Measurements from ENCODE around the gene CSNK1D.

CSNK1D gene

DNA sequence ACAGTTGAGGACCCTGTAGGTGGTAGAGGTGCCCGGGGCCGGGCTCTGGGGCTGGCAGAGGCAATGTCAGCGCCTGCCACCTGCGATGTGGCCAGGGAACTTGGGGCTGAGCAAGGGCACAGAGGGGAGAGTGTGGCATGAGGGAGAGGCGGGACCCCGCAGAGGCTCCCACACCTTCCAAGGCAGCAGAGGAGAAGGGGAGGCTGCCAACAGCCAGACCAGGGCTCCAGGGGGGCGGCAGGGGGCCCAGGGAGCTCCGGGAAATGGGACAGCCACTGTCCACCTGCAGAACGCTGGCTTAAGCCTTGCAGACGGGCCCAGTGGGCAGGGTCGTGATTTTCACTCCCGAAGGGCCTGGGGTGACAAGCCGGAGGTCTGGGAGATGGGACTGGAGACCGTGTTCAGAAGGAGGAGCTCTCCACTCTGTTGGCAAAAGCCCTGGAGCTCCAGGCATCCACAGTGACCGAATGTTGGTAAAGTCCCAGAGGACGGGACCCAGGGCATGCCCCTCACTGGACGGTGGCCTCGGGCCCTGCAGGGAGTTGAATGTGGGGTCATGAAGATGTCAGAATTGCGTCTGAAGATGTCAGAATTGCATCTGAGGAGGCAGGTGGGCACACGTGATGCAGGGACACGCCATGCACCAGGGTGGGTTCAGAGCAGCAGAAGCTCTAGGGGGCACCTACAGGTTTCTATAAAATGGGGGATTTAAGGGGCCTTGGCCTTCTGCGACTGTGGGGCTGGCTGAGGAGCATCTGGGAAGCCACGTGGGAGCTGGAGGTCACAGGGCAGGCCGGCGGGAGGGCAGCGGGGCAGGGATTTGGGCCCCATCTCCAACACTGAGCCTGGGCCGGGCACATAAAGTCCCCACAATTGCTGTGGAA, 25.3 kb upstream of the CSNK1D start:
- peak overlapping the region; percentile 20 for H3K4me3 ChIP-seq (ENCODE audit: low read depth, low read length)
- in situ Hi-C loops (cut with HindIII; ENCODE audit: low sequenced_read_pairs): no loop called here
- no peak for DNase-seq (ENCODE audit: low read depth, low spot score)
- TF ChIP-seq, protein P1, sequence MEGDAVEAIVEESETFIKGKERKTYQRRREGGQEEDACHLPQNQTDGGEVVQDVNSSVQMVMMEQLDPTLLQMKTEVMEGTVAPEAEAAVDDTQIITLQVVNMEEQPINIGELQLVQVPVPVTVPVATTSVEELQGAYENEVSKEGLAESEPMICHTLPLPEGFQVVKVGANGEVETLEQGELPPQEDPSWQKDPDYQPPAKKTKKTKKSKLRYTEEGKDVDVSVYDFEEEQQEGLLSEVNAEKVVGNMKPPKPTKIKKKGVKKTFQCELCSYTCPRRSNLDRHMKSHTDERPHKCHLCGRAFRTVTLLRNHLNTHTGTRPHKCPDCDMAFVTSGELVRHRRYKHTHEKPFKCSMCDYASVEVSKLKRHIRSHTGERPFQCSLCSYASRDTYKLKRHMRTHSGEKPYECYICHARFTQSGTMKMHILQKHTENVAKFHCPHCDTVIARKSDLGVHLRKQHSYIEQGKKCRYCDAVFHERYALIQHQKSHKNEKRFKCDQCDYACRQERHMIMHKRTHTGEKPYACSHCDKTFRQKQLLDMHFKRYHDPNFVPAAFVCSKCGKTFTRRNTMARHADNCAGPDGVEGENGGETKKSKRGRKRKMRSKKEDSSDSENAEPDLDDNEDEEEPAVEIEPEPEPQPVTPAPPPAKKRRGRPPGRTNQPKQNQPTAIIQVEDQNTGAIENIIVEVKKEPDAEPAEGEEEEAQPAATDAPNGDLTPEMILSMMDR (IDR thresholded peaks at IDR 0.05; ENCODE audit: low read depth, low read length): no peak

DNA sequence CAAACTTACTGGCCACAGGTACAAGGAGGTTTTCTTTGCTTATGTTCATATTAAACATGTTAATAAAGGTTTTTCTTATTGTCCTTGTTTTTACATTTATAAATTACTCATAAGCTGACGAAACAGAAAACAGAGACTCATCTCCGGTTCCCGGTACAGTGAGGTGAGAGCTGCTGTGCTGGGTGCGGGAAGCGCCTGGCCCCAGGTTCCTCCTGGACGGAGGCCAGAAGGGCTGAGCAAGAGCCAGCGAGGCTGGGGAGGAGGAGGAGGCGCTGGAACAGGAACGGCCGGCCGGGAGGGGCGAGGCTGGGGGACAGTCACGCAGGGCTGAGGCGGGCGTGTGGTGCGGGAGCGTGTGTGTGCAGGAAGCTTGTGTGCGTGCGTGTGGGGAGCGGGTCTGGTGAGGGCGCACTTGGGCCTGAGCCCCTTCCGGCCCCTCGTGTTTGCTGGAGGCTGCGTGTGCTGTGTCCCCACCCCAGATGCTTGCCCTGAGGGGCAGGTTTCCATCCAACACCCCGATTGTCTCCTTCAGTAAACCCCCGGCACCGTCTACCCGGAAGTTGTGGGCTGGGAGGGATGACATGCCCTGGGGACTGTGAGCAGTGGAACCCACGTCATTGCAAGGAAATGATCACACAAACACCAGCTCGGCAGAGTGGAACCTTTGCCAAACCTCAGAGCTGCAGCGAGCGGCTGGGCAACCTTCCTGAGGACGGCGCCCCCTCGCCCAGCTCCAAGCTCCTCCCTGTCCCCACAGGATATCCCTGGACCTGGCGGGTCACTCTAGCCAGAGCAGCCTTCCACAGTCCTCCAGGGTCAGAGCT, 24.4 kb upstream of the CSNK1D start:
- TF ChIP-seq, protein P1 (IDR thresholded peaks at IDR 0.05; ENCODE audit: low read depth, low read length): no peak
- H3K4me3 ChIP-seq (ENCODE audit: low read depth, low read length): peak overlapping the region; percentile 46
- in situ Hi-C loops (cut with HindIII; ENCODE audit: low sequenced_read_pairs): no loop called here
- DNase-seq (ENCODE audit: low read depth, low spot score): peak; percentile 94

DNA sequence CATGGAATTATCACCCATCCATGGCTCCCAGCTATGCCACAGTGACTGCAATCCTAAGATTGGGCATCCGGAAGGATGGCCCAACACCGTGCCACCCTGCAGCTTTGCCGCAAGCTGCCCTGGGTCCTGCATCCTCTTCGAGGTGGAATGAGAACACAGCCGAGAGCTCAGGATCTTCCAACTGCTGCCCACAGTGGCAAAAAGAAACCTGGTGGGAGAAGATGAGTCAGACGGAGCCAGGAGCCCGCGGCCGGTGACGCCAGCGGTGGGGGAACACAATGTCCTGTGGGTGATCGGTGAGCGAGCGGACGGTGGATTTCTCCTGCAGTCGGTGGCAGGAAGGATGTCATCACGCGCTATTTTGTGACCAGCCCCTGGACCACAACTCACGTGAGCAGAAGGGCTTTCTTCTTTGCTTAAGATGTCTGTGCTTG, 23.8 kb upstream of the CSNK1D start:
- DNase-seq (ENCODE audit: low read depth, low spot score): peak; percentile 96
- peak overlapping the region; percentile 46 for H3K4me3 ChIP-seq (ENCODE audit: low read depth, low read length)
- TF ChIP-seq, protein P1 (IDR thresholded peaks at IDR 0.05; ENCODE audit: low read depth, low read length): no peak
- in situ Hi-C loops (cut with HindIII; ENCODE audit: low sequenced_read_pairs): no loop called here

DNA sequence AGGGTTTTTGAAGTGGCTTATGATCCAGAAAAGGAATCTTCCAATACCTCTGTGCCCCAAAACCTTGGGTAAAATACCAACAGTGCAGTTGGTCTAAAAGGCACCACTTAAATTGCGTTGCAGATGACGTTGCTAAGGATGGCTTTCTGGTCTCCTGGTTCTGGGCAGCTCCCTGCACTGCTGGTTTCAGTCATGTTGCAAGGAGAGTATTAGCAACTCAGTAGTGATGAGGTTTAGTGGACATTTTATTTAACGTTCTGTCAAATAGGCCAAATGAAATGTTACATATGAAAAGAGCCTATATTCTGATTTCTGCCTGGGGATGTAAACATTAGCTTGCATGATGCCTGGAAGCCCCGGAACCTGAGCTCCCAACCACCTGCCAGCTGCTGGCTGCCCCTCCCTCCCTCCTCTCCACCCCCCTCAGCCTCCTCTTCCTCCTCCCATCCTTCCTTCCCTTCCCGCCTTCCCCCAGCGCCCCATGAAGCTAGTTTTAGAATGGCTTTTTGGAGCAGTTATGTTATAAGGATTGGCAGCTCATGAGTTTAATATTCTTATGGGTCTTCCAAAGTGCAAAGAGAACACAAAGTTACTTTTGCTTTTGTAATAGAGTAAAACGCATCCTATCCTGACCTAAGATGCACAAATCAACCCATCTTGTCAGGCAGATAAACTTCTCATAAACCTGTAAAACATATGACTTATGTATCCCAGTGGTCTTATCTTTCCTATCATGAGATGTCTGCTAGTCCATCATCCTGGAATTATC, 23.2 kb upstream of the CSNK1D start:
- H3K4me3 ChIP-seq (ENCODE audit: low read depth, low read length): peak overlapping the region; percentile 46
- no peak for DNase-seq (ENCODE audit: low read depth, low spot score)
- in situ Hi-C loops (cut with HindIII; ENCODE audit: low sequenced_read_pairs): no loop called here
- TF ChIP-seq, protein P1 (IDR thresholded peaks at IDR 0.05; ENCODE audit: low read depth, low read length): no peak

DNA sequence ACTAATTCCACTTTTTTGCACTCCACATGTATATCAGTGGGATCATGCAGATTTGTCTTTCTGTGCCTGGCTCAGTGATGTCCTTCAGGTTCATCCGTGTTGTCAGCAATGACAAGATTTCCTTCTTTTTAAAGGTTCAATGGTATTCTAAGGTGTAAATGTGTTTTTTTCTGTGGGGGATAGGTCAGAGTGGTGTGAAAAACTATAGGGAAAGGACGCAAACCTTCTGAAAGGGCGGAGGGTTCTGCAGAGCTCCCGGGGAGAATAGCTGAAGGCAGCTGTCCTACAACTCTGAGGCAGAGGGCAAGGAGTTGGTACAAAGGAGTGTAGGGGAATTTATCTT, 21.9 kb upstream of the CSNK1D start:
- no peak for DNase-seq (ENCODE audit: low read depth, low spot score)
- in situ Hi-C loops (cut with HindIII; ENCODE audit: low sequenced_read_pairs): no loop called here
- no peak overlapping the region for H3K4me3 ChIP-seq (ENCODE audit: low read depth, low read length)

More for the DNA sequence above, 21.9 kb upstream of the CSNK1D start:
- TF ChIP-seq, protein P1 (IDR thresholded peaks at IDR 0.05; ENCODE audit: low read depth, low read length): no peak

All from astrocyte of the spinal cord (primary cell).